HK-2 (cell line): Measurements from ENCODE around the gene CAMKK1.

Experiments
- DNase-seq: peaks from one replicate; pipeline ENCODE4 v3.0.0-alpha.2; 2018; ENCODE audit not compliant: unreplicated experiment

CAMKK1 gene

GRCh38 chr17:3812771-3813170, 80.1 kb downstream of the CAMKK1 start:
- no peak for DNase-seq

GRCh38 chr17:3812284-3812683, 80.6 kb downstream of the CAMKK1 start:
- DNase-seq = no peak
